ENCODE measurements around the gene ANKRD33. TPM values are rescaled to one million over a fixed set of nuclear protein-coding genes. Genes with fewer than 3 reads are reported as not detected.

ANKRD33 gene
- total RNA-seq, 2 experiments from 2014 or later = not detected

DNA sequence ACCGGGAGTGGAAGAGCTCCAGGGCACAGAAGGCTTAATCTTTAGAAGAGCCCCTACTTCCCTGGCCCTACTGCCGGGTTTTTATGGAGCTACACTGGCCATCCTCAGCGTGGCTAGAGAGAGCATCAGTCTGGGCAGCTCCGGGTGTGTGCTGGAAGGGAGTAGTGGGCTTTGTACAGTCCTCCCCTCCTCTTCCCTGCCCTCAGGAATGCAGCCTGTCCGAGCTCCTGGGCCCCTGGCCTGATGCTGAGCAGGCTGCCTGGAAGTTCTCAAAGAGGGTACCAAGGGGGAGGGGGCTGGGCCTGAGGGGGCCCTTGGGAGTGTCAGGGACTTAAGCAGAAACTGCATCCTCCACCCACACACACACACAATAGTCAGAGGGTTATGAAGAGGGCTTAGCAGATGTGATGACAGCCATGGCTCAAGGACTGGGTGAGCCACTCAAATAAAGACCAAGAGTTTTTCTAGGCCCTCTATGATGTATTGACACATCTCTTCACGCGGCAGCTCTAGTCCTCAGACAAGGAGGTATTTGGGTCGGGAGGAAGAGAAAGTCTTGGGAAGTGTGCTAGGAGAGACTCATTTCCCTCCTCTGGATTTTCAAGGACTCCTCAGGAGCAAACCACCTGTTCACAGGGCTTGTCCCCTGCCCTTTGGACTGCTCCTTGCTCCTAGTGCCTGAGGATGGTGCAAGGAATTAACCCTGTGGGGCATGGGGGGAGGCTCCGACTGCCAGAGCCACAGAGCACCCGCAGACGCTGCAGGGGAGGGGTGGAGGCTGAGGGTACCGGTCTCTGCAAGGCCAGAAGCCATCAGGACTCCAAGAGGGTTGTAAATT, 22.9 kb upstream of the ANKRD33 start:
- no peaks in the 10 kb centered on the region for H3K9me2 ChIP-seq (ENCODE audit: insufficient read depth, low read length)
- H3K27ac ChIP-seq (ENCODE audit: low read depth, low read length, poor library complexity, severe bottlenecking) = no peak overlapping the region
- H3K4me3 ChIP-seq (ENCODE audit: low read depth, low read length, poor library complexity, severe bottlenecking) = no peak overlapping the region
- TF ChIP-seq, protein P1, sequence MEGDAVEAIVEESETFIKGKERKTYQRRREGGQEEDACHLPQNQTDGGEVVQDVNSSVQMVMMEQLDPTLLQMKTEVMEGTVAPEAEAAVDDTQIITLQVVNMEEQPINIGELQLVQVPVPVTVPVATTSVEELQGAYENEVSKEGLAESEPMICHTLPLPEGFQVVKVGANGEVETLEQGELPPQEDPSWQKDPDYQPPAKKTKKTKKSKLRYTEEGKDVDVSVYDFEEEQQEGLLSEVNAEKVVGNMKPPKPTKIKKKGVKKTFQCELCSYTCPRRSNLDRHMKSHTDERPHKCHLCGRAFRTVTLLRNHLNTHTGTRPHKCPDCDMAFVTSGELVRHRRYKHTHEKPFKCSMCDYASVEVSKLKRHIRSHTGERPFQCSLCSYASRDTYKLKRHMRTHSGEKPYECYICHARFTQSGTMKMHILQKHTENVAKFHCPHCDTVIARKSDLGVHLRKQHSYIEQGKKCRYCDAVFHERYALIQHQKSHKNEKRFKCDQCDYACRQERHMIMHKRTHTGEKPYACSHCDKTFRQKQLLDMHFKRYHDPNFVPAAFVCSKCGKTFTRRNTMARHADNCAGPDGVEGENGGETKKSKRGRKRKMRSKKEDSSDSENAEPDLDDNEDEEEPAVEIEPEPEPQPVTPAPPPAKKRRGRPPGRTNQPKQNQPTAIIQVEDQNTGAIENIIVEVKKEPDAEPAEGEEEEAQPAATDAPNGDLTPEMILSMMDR (conservative IDR thresholded peaks at IDR 0.05; ENCODE audit: low read length) = no peak
- TF ChIP-seq EZH2phosphoT487 (IDR thresholded peaks at IDR 0.05; ENCODE audit: borderline replicate concordance, low read depth, low read length) = no peak
- POLR2A ChIA-PET = no interaction called here
- no peaks in the 10 kb centered on the region for H3K79me2 ChIP-seq (ENCODE audit: insufficient read depth, low read depth, low read length)
- intact Hi-C loops (cut with micrococcal nuclease; ENCODE audit: unreplicated experiment) = no loop called here
- no peaks in the 10 kb centered on the region for H4K20me1 ChIP-seq (ENCODE audit: insufficient read depth, low read length)
- H3K9me3 ChIP-seq (ENCODE audit: low read length) = no peaks in the 10 kb centered on the region
- CTCF ChIA-PET (ENCODE audit: unreplicated experiment) = no interaction called here
- H3K4me1 ChIP-seq (ENCODE audit: insufficient read depth, low read length, poor library complexity, severe bottlenecking) = peaks cover 4% of the 10 kb centered on the region
- no TSS peak for BruUV-seq (replicated peaks)
- H3K36me3 ChIP-seq (ENCODE audit: insufficient read depth, low read length) = no peaks in the 10 kb centered on the region
- H3K4me2 ChIP-seq (ENCODE audit: low read length) = no peak overlapping the region
- H2AFZ ChIP-seq (ENCODE audit: low read length) = no peak overlapping the region
- DNase-seq (ENCODE audit: low spot score) = no peak

GRCh38 chr12:51865757-51866270, 22.1 kb upstream of the ANKRD33 start:
- intact Hi-C loops (cut with micrococcal nuclease; ENCODE audit: unreplicated experiment) = no loop called here
- Histone ChIP-seq H3K9me3 (ENCODE audit: low read length) (no peaks in the 10 kb centered on the region), H3K4me1 (ENCODE audit: insufficient read depth, low read length, poor library complexity, severe bottlenecking) (peaks cover 4% of the 10 kb centered on the region), H3K36me3 (ENCODE audit: insufficient read depth, low read length) (no peaks in the 10 kb centered on the region), H3K4me3 (ENCODE audit: low read depth, low read length, poor library complexity, severe bottlenecking) (no peak overlapping the region), H4K20me1 (ENCODE audit: insufficient read depth, low read length) (no peaks in the 10 kb centered on the region), H3K27ac (ENCODE audit: low read depth, low read length, poor library complexity, severe bottlenecking) (no peak overlapping the region), H3K9me2 (ENCODE audit: insufficient read depth, low read length) (no peaks in the 10 kb centered on the region), H3K4me2 (ENCODE audit: low read length) (no peak overlapping the region), H2AFZ (ENCODE audit: low read length) (no peak overlapping the region), H3K79me2 (ENCODE audit: insufficient read depth, low read depth, low read length) (no peaks in the 10 kb centered on the region)
- no peak for TF ChIP-seq EZH2phosphoT487 (IDR thresholded peaks at IDR 0.05; ENCODE audit: borderline replicate concordance, low read depth, low read length)
- TF ChIP-seq, protein P1 (conservative IDR thresholded peaks at IDR 0.05; ENCODE audit: low read length) = no peak
- CTCF ChIA-PET (ENCODE audit: unreplicated experiment) = no interaction called here
- POLR2A ChIA-PET = no interaction called here
- DNase-seq (ENCODE audit: low spot score) = no peak
- no TSS peak for BruUV-seq (replicated peaks)

- no peak overlapping the region for H3K4me3 ChIP-seq (ENCODE audit: low read depth, low read length, poor library complexity, severe bottlenecking)
- CTCF ChIA-PET (ENCODE audit: unreplicated experiment) = no interaction called here
- H3K9me2 ChIP-seq (ENCODE audit: insufficient read depth, low read length) = no peaks in the 10 kb centered on the region
- no peaks in the 10 kb centered on the region for H3K79me2 ChIP-seq (ENCODE audit: insufficient read depth, low read depth, low read length)
- H3K4me2 ChIP-seq (ENCODE audit: low read length) = no peak overlapping the region
- no peak for DNase-seq (ENCODE audit: low spot score)
- no TSS peak for BruUV-seq (replicated peaks)
- peaks cover 4% of the 10 kb centered on the region for H3K4me1 ChIP-seq (ENCODE audit: insufficient read depth, low read length, poor library complexity, severe bottlenecking)
- POLR2A ChIA-PET = no interaction called here
- H3K36me3 ChIP-seq (ENCODE audit: insufficient read depth, low read length) = no peaks in the 10 kb centered on the region
- intact Hi-C loops (cut with micrococcal nuclease; ENCODE audit: unreplicated experiment) = no loop called here
- TF ChIP-seq EZH2phosphoT487 (IDR thresholded peaks at IDR 0.05; ENCODE audit: borderline replicate concordance, low read depth, low read length) = no peak
- TF ChIP-seq, protein P1 (conservative IDR thresholded peaks at IDR 0.05; ENCODE audit: low read length) = no peak
- H2AFZ ChIP-seq (ENCODE audit: low read length) = no peak overlapping the region
- no peaks in the 10 kb centered on the region for H3K9me3 ChIP-seq (ENCODE audit: low read length)
- H3K27ac ChIP-seq (ENCODE audit: low read depth, low read length, poor library complexity, severe bottlenecking) = no peak overlapping the region
- H4K20me1 ChIP-seq (ENCODE audit: insufficient read depth, low read length) = no peaks in the 10 kb centered on the region
These were observed 21.6 kb upstream of the ANKRD33 start for GRCh38 chr12:51866324-51866723.
